Measurements from ENCODE around the gene RNASE13.

The RNASE13 gene

DNA sequence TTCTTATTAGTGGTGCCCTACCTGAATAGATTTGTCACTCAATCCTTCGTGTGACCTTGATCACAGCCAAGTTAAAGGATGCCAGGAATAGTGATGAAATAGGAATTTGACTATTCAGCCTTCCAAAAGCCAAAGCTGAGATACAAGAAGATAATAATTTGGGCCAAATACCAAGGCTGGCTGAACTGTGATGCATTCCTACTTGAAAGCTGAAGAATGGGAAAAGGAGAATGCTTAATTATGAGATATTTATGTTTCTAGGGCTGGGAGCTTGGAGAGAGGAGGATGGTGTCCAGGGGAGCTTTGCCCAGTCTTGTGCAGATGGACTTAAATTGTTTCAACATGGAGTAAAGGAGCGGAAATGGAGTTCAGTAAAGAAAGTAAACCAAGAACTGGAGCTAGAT, 12.8 kb upstream of the RNASE13 start:
- Histone ChIP-seq H3K4me3 (IDR thresholded peaks at IDR 0.05; ENCODE audit: insufficient read depth, low read depth, low read length) (no peak overlapping the region), H3K79me2 (ENCODE audit: insufficient read depth, low read depth) (no peaks in the 10 kb centered on the region), H4K20me1 (ENCODE audit: insufficient read depth) (no peaks in the 10 kb centered on the region), H3K36me3 (ENCODE audit: insufficient read depth) (no peaks in the 10 kb centered on the region), H3K27ac (no peak overlapping the region), H3K27me3 (ENCODE audit: insufficient read depth, low read depth) (no peaks in the 10 kb centered on the region), H3K9ac (no peak overlapping the region), H2AFZ (ENCODE audit: low read depth) (no peak overlapping the region), H3K4me2 (no peak overlapping the region), H3K4me1 (ENCODE audit: low read depth, poor library complexity, severe bottlenecking) (no peaks in the 10 kb centered on the region)
- TF ChIP-seq, protein P1, sequence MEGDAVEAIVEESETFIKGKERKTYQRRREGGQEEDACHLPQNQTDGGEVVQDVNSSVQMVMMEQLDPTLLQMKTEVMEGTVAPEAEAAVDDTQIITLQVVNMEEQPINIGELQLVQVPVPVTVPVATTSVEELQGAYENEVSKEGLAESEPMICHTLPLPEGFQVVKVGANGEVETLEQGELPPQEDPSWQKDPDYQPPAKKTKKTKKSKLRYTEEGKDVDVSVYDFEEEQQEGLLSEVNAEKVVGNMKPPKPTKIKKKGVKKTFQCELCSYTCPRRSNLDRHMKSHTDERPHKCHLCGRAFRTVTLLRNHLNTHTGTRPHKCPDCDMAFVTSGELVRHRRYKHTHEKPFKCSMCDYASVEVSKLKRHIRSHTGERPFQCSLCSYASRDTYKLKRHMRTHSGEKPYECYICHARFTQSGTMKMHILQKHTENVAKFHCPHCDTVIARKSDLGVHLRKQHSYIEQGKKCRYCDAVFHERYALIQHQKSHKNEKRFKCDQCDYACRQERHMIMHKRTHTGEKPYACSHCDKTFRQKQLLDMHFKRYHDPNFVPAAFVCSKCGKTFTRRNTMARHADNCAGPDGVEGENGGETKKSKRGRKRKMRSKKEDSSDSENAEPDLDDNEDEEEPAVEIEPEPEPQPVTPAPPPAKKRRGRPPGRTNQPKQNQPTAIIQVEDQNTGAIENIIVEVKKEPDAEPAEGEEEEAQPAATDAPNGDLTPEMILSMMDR (conservative IDR thresholded peaks at IDR 0.05; ENCODE audit: low read depth, low read length) = no peak

DNA sequence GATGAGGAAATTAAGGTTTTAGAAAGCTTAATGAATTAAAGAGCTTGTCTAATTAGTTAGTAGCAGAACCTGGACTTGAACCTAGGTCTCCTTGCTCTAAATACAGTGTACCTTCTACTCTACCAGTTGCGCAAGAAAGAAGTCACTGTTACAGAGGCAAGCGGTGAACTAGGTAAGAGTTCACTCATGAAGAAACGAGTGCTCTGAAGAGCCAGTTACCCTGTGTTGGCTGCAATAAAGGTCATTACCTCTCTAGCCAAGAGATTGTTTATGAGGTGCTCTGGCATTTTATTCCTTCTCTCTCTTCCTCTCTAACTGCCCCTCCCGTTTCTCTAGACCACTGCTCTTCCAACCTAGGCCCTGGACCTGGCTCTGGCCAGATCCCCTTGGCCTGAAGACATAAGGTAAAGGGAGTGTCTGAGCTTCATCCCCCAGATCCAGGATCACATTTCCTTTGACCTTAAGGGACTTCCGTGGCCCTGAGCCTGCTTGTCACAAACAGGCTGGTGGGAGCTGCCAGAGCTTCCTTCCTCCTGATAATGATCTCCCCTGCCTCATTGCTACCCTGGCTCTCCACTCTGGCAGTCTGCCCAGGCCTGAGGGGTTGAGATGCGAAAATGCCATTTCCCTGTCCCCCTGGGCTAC, 9.5 kb upstream of the RNASE13 start:
- Histone ChIP-seq H3K9ac (no peak overlapping the region), H2AFZ (ENCODE audit: low read depth) (no peak overlapping the region), H3K4me1 (ENCODE audit: low read depth, poor library complexity, severe bottlenecking) (no peaks in the 10 kb centered on the region), H3K4me3 (IDR thresholded peaks at IDR 0.05; ENCODE audit: insufficient read depth, low read depth, low read length) (no peak overlapping the region), H3K36me3 (ENCODE audit: insufficient read depth) (no peaks in the 10 kb centered on the region), H4K20me1 (ENCODE audit: insufficient read depth) (no peaks in the 10 kb centered on the region), H3K27me3 (ENCODE audit: insufficient read depth, low read depth) (no peaks in the 10 kb centered on the region), H3K4me2 (no peak overlapping the region), H3K79me2 (ENCODE audit: insufficient read depth, low read depth) (no peaks in the 10 kb centered on the region), H3K27ac (no peak overlapping the region)
- TF ChIP-seq, protein P1 (conservative IDR thresholded peaks at IDR 0.05; ENCODE audit: low read depth, low read length) = no peak

GRCh38 chr14:21043387-21043973, 8.9 kb upstream of the RNASE13 start:
- Histone ChIP-seq H3K36me3 (ENCODE audit: insufficient read depth) (no peaks in the 10 kb centered on the region), H2AFZ (ENCODE audit: low read depth) (no peak overlapping the region), H3K4me2 (no peak overlapping the region), H3K4me1 (ENCODE audit: low read depth, poor library complexity, severe bottlenecking) (no peaks in the 10 kb centered on the region), H3K79me2 (ENCODE audit: insufficient read depth, low read depth) (no peaks in the 10 kb centered on the region), H3K9ac (no peak overlapping the region), H4K20me1 (ENCODE audit: insufficient read depth) (no peaks in the 10 kb centered on the region), H3K27ac (no peak overlapping the region), H3K4me3 (IDR thresholded peaks at IDR 0.05; ENCODE audit: insufficient read depth, low read depth, low read length) (no peak overlapping the region), H3K27me3 (ENCODE audit: insufficient read depth, low read depth) (no peaks in the 10 kb centered on the region)
- TF ChIP-seq, protein P1 (conservative IDR thresholded peaks at IDR 0.05; ENCODE audit: low read depth, low read length) = no peak

GRCh38 chr14:21042918-21043317, 8.3 kb upstream of the RNASE13 start:
- Histone ChIP-seq H3K79me2 (ENCODE audit: insufficient read depth, low read depth) (no peaks in the 10 kb centered on the region), H3K9ac (no peak overlapping the region), H3K27ac (no peak overlapping the region), H3K4me1 (ENCODE audit: low read depth, poor library complexity, severe bottlenecking) (no peaks in the 10 kb centered on the region), H2AFZ (ENCODE audit: low read depth) (no peak overlapping the region), H3K27me3 (ENCODE audit: insufficient read depth, low read depth) (no peaks in the 10 kb centered on the region), H3K36me3 (ENCODE audit: insufficient read depth) (no peaks in the 10 kb centered on the region), H4K20me1 (ENCODE audit: insufficient read depth) (no peaks in the 10 kb centered on the region), H3K4me2 (no peak overlapping the region), H3K4me3 (IDR thresholded peaks at IDR 0.05; ENCODE audit: insufficient read depth, low read depth, low read length) (no peak overlapping the region)
- TF ChIP-seq, protein P1 (conservative IDR thresholded peaks at IDR 0.05; ENCODE audit: low read depth, low read length) = no peak
